ENCODE data around the gene HELZ2.

HELZ2 gene

GRCh38 chr20:63574156-63574828 lies at the start of gene HELZ2:
HELZ2 (minus strand) TSS chr20:63574239; CDS start chr20:63572385, 1,854 bp downstream.
- POLR2A ChIA-PET, result interaction anchor here (0.6 to 2.0 kb wide), 14 partner anchors 9 to 134 kb away, joined by 3 to 10 read pairs (median 4); partner anchors contain the start of genes ARFRP1, GMEB2, RTEL1 and ZGPAT
- no peak for TF ChIP-seq FOXM1 (IDR thresholded peaks at IDR 0.05; ENCODE audit: borderline replicate concordance)
- no peak for TF ChIP-seq CTBP1 (IDR thresholded peaks at IDR 0.05; ENCODE audit: borderline replicate concordance)
- TF ChIP-seq ARNT (IDR thresholded peaks at IDR 0.05), result no peak
- TF ChIP-seq ELF4 (IDR thresholded peaks at IDR 0.05), result no peak
- TF ChIP-seq HDGF (IDR thresholded peaks at IDR 0.05; ENCODE audit: borderline replicate concordance), result no peak
- no peak for TF ChIP-seq NFRKB (IDR thresholded peaks at IDR 0.05)
- CTCF ChIA-PET, result interaction anchor here (0.6 kb wide), 1 partner anchor 702 kb away, joined by 4 read pairs; no protein-coding TSS in a partner anchor
- DNase-seq (ENCODE audit: extremely low spot score), result peak; percentile 78

- TF ChIP-seq SP1 (IDR thresholded peaks at IDR 0.05) (no peak), BHLHE40 (IDR thresholded peaks at IDR 0.05; ENCODE audit: borderline replicate concordance) (no peak), PKNOX1 (IDR thresholded peaks at IDR 0.05) (no peak), ELF4 (IDR thresholded peaks at IDR 0.05) (no peak), FOXA1 (IDR thresholded peaks at IDR 0.05) (no peak), FOXK2 (IDR thresholded peaks at IDR 0.05) (no peak), LEF1 (IDR thresholded peaks at IDR 0.05; ENCODE audit: borderline replicate concordance) (no peak), NFRKB (IDR thresholded peaks at IDR 0.05) (no peak), ARNT (IDR thresholded peaks at IDR 0.05) (no peak), L3MBTL2 (conservative IDR thresholded peaks at IDR 0.05) (no peak), ZNF384 (IDR thresholded peaks at IDR 0.05) (no peak), FOXM1 (IDR thresholded peaks at IDR 0.05; ENCODE audit: borderline replicate concordance) (no peak), SUZ12 (IDR thresholded peaks at IDR 0.05) (no peak), HDGF (IDR thresholded peaks at IDR 0.05; ENCODE audit: borderline replicate concordance) (no peak)
- ChIA-PET POLR2A (no interaction called here), CTCF (no interaction called here)
- DNase-seq (ENCODE audit: extremely low spot score), result no peak
These were observed 48.7 kb upstream of the HELZ2 start for GRCh38 chr20:63622732-63623131.

- ChIA-PET CTCF (no interaction called here), POLR2A (no interaction called here)
- no peak for DNase-seq (ENCODE audit: extremely low spot score)
- TF ChIP-seq CTBP1 (IDR thresholded peaks at IDR 0.05; ENCODE audit: borderline replicate concordance) (no peak), FOXA1 (IDR thresholded peaks at IDR 0.05) (no peak), NFRKB (IDR thresholded peaks at IDR 0.05) (no peak), HDGF (IDR thresholded peaks at IDR 0.05; ENCODE audit: borderline replicate concordance) (no peak), TARDBP (IDR thresholded peaks at IDR 0.05) (no peak), ELF4 (IDR thresholded peaks at IDR 0.05) (no peak), BHLHE40 (IDR thresholded peaks at IDR 0.05; ENCODE audit: borderline replicate concordance) (no peak), FOXM1 (IDR thresholded peaks at IDR 0.05; ENCODE audit: borderline replicate concordance) (no peak), L3MBTL2 (conservative IDR thresholded peaks at IDR 0.05) (no peak), ARNT (IDR thresholded peaks at IDR 0.05) (no peak), ZNF384 (IDR thresholded peaks at IDR 0.05) (no peak)
These were observed 48.1 kb upstream of the HELZ2 start for GRCh38 chr20:63622096-63622495.

- POLR2A ChIA-PET, result interaction anchor here (0.9 kb wide), 1 partner anchor 47 kb away, joined by 3 read pairs; the partner anchor contains the start of gene HELZ2
- no peak for TF ChIP-seq CTBP1 (IDR thresholded peaks at IDR 0.05; ENCODE audit: borderline replicate concordance)
- TF ChIP-seq SP1 (IDR thresholded peaks at IDR 0.05), result no peak
- TF ChIP-seq FOXA1 (IDR thresholded peaks at IDR 0.05), result no peak
- no peak for TF ChIP-seq L3MBTL2 (conservative IDR thresholded peaks at IDR 0.05)
- no peak for TF ChIP-seq ZNF384 (IDR thresholded peaks at IDR 0.05)
- no peak for TF ChIP-seq TARDBP (IDR thresholded peaks at IDR 0.05)
- TF ChIP-seq NFRKB (IDR thresholded peaks at IDR 0.05), result no peak
- TF ChIP-seq BHLHE40 (IDR thresholded peaks at IDR 0.05; ENCODE audit: borderline replicate concordance), result no peak
- no peak for TF ChIP-seq SUZ12 (IDR thresholded peaks at IDR 0.05)
- no peak for TF ChIP-seq HDGF (IDR thresholded peaks at IDR 0.05; ENCODE audit: borderline replicate concordance)
- no peak for TF ChIP-seq ELF4 (IDR thresholded peaks at IDR 0.05)
- CTCF ChIA-PET, result interaction anchor here (0.6 kb wide), 1 partner anchor 20 kb away, joined by 3 read pairs; no protein-coding TSS in a partner anchor
These were observed 47.0 kb upstream of the HELZ2 start for GRCh38 chr20:63620991-63621390.

GRCh38 chr20:63619505-63619904 lies 45.5 kb upstream of the HELZ2 start:
- POLR2A ChIA-PET, result no interaction called here
- no peak for TF ChIP-seq FOXM1 (IDR thresholded peaks at IDR 0.05; ENCODE audit: borderline replicate concordance)
- no peak for TF ChIP-seq FOXK2 (IDR thresholded peaks at IDR 0.05)
- no peak for TF ChIP-seq TARDBP (IDR thresholded peaks at IDR 0.05)
- no peak for TF ChIP-seq SP1 (IDR thresholded peaks at IDR 0.05)
- no peak for TF ChIP-seq HDGF (IDR thresholded peaks at IDR 0.05; ENCODE audit: borderline replicate concordance)
- no peak for TF ChIP-seq SUZ12 (IDR thresholded peaks at IDR 0.05)
- TF ChIP-seq ARNT (IDR thresholded peaks at IDR 0.05), result no peak
- no peak for TF ChIP-seq PKNOX1 (IDR thresholded peaks at IDR 0.05)
- no peak for TF ChIP-seq ZNF384 (IDR thresholded peaks at IDR 0.05)
- TF ChIP-seq NFRKB (IDR thresholded peaks at IDR 0.05), result no peak
- no peak for TF ChIP-seq FOXA1 (IDR thresholded peaks at IDR 0.05)
- TF ChIP-seq L3MBTL2 (conservative IDR thresholded peaks at IDR 0.05), result no peak
- no peak for DNase-seq (ENCODE audit: extremely low spot score)
- CTCF ChIA-PET, result interaction anchor here (1.1 kb wide), 1 partner anchor 23 kb away, joined by 3 read pairs; no protein-coding TSS in a partner anchor

More at GRCh38 chr20:63620991-63621390, 47.0 kb upstream of the HELZ2 start:
- DNase-seq (ENCODE audit: extremely low spot score), result no peak

GRCh38 chr20:63619086-63619485 lies 45.0 kb upstream of the HELZ2 start:
- ChIA-PET CTCF (interaction anchor here (1.1 kb wide), 1 partner anchor 23 kb away, joined by 3 read pairs; no protein-coding TSS in a partner anchor), POLR2A (interaction anchor here (2.2 kb wide), 1 partner anchor 8 kb away, joined by 10 read pairs; the partner anchor contains the start of gene GMEB2)
- no peak for TF ChIP-seq FOXM1 (IDR thresholded peaks at IDR 0.05; ENCODE audit: borderline replicate concordance)
- no peak for DNase-seq (ENCODE audit: extremely low spot score)
